NOMO-1 treated with dmso at 0.1 percent for 144 hours (cell line): ENCODE measurements around the gene CSAD.
"Not testable (repeated sequence)": the region's sequence is repeated elsewhere in the genome, so short reads cannot be mapped to it uniquely, and the experiment has no call there.

Experiments used
- DNase-seq: peaks from one replicate; lab custom pipeline; 2025; ENCODE audit not compliant: unreplicated experiment; lab: John Stamatoyannopoulos, UW

Gene CSAD

GRCh38 chr12:53218551-53219291 lies 38.0 kb upstream of the CSAD start:
- no peak for DNase-seq

GRCh38 chr12:53217931-53218307 lies 37.2 kb upstream of the CSAD start:
- no peak for DNase-seq

- peak; percentile 57 for DNase-seq
These were observed 36.6 kb upstream of the CSAD start for GRCh38 chr12:53217051-53217930.

- DNase-seq: no peak
These were observed 34.8 kb upstream of the CSAD start for GRCh38 chr12:53215497-53215896.

- no peak for DNase-seq
These were observed 34.1 kb upstream of the CSAD start for GRCh38 chr12:53214687-53215455.

GRCh38 chr12:53214221-53214620 lies 33.5 kb upstream of the CSAD start:
- DNase-seq: no peak

- peak; percentile 47 for DNase-seq
These were observed 32.6 kb upstream of the CSAD start for GRCh38 chr12:53213348-53213747.

- DNase-seq: no peak
These were observed 32.2 kb upstream of the CSAD start for GRCh38 chr12:53212931-53213330.

GRCh38 chr12:53211476-53212381 lies 31.0 kb upstream of the CSAD start:
- DNase-seq: no peak

- DNase-seq: no peak
These were observed 30.1 kb upstream of the CSAD start for GRCh38 chr12:53210843-53211242.

GRCh38 chr12:53208877-53209463 lies 28.2 kb upstream of the CSAD start:
- DNase-seq: peak; percentile 84

GRCh38 chr12:53208435-53208834 lies 27.7 kb upstream of the CSAD start:
- DNase-seq: no peak

GRCh38 chr12:53207042-53207441 lies 26.3 kb upstream of the CSAD start, which contains the start of gene ITGB7:
Gene ITGB7 (minus strand): TSS chr12:53207251. CDS start chr12:53200443, 6,808 bp downstream.
- peak; percentile 51 for DNase-seq

- peak; percentile 30 for DNase-seq
These were observed 25.2 kb upstream of the CSAD start for GRCh38 chr12:53205747-53206419.

- no peak for DNase-seq
These were observed 23.6 kb upstream of the CSAD start for GRCh38 chr12:53204351-53204750.

GRCh38 chr12:53202316-53202715 lies 21.6 kb upstream of the CSAD start:
- not testable (repeated sequence) for DNase-seq

- DNase-seq: no peak
These were observed 20.9 kb upstream of the CSAD start for GRCh38 chr12:53201639-53202038.

GRCh38 chr12:53201177-53201541 lies 20.4 kb upstream of the CSAD start:
- no peak for DNase-seq

GRCh38 chr12:53200458-53201176 lies 19.9 kb upstream of the CSAD start:
- peak; percentile 37 for DNase-seq
